T-helper 22 cell (primary cell): ENCODE results near the gene ECM1.

Source experiments
- DNase-seq: peaks from one replicate; pipeline ENCODE4 v3.0.0-alpha.2; 2020; ENCODE audit warnings: low read depth

ECM1 gene

GRCh38 chr1:150545486-150546032, 37.6 kb downstream of the ECM1 start:
- no peak for DNase-seq

DNA sequence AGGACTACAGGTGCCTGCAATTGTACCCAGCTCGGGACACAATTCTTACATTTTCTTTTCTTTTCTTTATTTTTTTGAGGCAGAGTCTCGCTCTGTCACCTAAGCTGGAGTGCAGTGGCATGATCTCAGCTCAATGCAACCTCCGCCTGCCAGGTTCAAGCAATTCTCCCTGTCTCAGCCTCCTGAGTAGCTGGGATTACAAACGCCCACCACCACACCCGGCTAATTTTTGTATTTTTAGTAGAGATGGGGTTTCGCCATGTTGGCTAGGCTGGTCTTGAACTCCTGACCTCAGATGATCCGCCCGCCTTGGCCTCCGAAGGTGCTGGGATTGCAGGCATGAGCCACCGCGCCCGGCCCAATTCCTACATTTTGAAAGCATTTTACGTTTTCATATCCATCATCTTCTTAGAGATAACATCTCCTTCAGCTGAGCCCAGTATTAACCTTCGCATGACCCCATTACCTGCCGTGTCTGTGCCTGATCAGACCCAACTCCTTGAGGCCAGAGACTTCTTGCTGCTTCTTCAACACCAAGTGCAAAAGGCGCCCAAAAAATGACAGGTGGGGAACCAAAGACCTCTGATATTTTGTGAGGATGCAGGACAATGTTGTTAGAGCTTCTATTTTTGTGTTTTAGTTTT, 38.5 kb downstream of the ECM1 start:
- no peak for DNase-seq

- no peak for DNase-seq
Measured at GRCh38 chr1:150548324-150548631, 40.4 kb downstream of the ECM1 start.

DNA sequence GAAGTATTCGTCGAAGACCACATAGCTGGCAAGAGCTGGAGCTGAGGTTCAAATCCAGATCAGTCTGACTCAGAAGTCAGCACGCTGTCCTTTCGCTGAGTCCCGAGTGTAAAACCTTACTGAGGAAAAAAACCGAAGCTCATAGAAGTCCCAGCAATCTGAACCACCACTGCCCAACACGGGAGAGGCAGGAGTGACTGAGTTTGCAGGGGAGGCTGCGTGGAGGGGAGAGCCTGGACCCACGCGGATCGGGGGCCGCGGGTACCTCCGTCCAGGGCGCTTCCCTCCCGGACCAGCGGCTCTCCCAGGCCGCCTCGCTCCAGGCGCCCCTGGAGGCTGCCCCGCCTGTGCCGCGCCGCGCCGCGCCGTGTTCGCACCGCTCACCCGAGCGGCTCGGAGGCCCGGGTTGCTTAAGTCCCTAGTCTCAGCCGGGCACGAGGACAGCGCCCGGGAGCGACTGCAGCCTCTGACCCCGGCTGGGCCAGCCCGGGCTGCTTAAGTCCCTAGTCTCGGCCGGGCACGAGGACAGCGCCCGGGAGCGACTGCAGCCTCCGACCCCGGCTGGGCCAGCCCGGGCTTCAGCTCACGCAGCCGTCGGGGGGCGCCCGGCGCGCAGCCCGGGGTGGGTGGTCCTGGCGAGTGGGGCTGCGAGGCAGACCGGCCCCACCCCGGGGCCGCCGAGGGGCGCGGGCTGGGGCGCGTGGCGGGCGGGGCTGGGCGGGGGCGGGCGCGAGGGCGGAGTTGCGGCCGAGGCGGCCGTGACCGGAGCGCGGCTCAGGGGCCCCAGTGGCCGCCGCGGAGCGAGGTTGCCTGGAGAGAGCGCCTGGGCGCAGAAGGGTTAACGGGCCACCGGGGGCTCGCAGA, 41.0 kb downstream of the ECM1 start, which contains the start of gene ADAMTSL4:
ADAMTSL4 (plus strand) TSS at position 777 of the 864 bp plus-strand sequence. CDS start 2,881 bp downstream, outside the sequence.
- no peak for DNase-seq

DNA sequence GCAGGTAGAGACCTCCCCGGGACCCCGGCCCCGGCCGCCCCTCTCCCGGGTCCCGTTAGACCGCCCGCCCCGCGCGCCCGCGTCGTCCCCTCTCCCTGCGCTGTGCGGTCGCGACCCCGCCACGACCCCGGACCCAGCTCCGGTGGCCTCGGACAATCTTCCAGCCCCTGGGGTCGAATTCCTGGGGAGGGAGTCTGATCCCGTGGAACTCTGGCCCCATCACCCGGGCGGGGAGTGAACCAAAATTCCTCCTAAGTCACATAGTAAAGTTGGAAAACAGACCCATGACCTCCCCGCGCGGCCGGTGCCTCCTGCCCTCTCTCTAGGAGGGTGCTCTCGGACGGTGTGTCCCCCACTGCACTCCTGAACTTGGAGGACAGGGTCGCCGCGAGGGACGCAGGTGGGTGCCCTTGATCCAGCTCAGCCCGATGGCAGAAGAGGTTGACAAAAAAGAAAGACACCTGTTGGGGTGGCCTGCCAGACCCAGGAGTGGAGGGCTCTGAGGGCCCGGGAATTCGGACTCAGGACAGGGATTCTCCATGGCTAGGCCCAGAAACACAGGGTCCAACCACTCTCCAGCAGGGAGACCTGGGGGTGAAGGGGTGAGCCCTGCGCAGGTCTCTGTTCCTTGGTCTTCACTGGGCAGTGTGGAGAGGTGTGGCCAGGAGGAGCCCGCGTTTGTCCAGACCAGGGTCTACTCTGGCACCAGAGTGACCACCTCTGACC, 41.8 kb downstream of the ECM1 start:
- no peak for DNase-seq

GRCh38 chr1:150550222-150551050, 42.5 kb downstream of the ECM1 start:
- no peak for DNase-seq

- DNase-seq = no peak
Measured at GRCh38 chr1:150551051-150551783, 43.3 kb downstream of the ECM1 start.

DNA sequence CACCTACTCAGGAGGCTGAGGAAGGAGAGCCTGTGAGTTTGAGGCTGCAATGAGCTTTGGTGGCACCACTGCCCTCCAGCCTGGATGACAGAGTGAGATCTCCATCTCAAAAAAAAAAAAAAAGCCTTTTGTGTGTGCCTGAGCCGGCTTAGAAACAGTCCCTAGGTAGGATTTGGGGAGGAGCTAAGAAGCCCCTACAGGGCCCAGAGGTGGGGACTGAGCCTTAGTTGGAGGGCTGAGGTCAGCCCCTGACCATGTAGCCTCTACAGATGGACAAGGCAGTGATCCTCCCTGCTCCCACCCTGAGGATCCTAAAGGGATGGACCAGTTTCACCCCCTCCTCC, 43.8 kb downstream of the ECM1 start:
- no peak for DNase-seq

DNA sequence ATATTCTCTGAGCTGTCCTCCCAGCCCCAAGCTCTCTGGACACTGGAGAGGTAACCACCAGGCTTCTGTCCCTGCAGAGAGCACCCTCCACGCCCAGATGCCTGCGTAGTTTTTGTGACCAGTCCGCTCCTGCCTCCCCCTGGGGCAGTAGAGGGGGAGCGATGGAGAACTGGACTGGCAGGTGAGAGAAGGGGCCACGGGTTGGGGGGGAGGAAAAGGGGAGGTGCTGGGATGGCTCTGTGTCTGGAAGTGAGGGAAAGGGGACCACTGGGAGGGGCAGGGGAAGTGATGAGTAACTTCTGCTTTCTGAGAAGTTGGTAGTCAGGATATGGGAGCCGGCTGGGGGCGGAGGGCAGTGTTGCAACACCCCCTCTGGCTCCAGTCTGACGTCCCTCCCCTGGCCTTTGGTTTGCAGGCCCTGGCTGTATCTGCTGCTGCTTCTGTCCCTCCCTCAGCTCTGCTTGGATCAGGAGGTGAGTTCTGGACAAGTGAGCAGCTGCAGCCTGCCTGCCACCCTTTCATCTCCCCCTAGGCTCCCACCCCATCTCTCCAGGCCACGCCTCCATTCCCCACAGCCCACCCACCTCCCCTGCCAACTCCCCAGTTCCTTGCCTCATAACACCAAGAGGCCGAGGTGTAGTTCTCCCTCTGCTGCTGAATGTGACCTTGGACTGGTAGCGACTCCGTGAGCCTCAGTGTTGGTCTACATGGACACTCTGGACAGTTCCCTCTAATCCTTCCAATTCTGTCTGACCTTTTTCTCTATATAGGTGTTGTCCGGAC, 44.4 kb downstream of the ECM1 start:
- no peak for DNase-seq

DNA sequence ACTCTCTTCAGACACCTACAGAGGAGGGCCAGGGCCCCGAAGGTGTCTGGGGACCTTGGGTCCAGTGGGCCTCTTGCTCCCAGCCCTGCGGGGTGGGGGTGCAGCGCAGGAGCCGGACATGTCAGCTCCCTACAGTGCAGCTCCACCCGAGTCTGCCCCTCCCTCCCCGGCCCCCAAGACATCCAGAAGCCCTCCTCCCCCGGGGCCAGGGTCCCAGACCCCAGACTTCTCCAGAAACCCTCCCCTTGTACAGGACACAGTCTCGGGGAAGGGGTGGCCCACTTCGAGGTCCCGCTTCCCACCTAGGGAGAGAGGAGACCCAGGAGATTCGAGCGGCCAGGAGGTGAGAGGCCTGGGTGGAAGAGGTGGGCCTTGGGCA, 45.0 kb downstream of the ECM1 start:
- DNase-seq = no peak

GRCh38 chr1:150553392-150554085, 45.6 kb downstream of the ECM1 start:
- DNase-seq = no peak

DNA sequence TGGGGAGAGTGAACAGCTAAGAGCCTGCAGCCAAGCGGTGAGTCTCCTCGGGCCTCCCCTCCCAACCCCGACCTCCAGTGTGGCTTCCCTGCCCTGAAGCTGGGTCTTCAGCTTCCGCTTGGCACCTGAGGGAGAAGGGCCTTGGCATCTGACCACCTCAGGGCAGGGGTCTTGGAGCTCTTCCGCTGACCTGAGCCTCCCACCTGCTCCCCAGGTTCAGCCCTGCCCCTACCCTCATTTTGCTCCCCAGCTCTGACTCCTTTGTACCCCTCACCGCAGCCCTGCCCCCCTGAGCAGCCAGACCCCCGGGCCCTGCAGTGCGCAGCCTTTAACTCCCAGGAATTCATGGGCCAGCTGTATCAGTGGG, 46.2 kb downstream of the ECM1 start:
- no peak for DNase-seq

GRCh38 chr1:150555198-150555970, 47.5 kb downstream of the ECM1 start:
- no peak for DNase-seq

- DNase-seq = no peak
Measured at GRCh38 chr1:150555971-150556865, 48.3 kb downstream of the ECM1 start.

- DNase-seq = no peak
Measured at GRCh38 chr1:150557065-150557600, 49.2 kb downstream of the ECM1 start.

DNA sequence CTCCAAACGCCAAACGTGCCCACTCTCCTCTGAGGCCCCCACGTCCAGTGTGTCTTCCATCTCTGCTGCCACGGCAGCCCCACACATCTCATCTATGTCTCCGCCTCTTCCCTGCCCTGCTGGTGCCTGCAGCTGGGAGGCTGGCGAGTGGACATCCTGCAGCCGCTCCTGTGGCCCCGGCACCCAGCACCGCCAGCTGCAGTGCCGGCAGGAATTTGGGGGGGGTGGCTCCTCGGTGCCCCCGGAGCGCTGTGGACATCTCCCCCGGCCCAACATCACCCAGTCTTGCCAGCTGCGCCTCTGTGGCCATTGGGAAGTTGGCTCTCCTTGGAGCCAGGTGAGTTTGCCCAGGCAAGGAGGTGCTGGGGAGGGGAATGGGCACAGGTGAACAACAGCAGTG, 49.9 kb downstream of the ECM1 start:
- DNase-seq = no peak

DNA sequence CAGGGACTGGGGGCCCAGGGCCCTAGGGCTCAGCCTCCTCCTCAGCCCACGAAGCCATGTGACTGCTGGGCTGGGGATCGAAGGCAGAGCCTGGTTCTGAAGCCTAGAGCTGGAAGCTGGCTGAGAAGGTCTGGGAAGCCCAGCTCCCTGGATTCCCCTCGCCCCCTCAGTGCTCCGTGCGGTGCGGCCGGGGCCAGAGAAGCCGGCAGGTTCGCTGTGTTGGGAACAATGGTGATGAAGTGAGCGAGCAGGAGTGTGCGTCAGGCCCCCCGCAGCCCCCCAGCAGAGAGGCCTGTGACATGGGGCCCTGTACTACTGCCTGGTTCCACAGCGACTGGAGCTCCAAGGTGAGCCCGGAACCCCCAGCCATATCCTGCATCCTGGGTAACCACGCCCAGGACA, 50.4 kb downstream of the ECM1 start:
- DNase-seq = no peak
